Stimulated activated CD8-positive, alpha-beta memory T cell treated with anti-CD3 and anti-CD28 coated beads, Interleukin-2, amount 100 ng/mL, for 48 hours (primary cell): ENCODE results near the gene DNAJC27.
"Not testable (repeated sequence)": the region's sequence is repeated elsewhere in the genome, so short reads cannot be mapped to it uniquely, and the experiment has no call there.

Experiments
- DNase-seq, 2 donors: peaks; one replicate each; pipeline ENCODE4 v3.0.0-alpha.2; 2020; ENCODE audit warnings: low read depth in 2 of 2

Gene DNAJC27

DNA sequence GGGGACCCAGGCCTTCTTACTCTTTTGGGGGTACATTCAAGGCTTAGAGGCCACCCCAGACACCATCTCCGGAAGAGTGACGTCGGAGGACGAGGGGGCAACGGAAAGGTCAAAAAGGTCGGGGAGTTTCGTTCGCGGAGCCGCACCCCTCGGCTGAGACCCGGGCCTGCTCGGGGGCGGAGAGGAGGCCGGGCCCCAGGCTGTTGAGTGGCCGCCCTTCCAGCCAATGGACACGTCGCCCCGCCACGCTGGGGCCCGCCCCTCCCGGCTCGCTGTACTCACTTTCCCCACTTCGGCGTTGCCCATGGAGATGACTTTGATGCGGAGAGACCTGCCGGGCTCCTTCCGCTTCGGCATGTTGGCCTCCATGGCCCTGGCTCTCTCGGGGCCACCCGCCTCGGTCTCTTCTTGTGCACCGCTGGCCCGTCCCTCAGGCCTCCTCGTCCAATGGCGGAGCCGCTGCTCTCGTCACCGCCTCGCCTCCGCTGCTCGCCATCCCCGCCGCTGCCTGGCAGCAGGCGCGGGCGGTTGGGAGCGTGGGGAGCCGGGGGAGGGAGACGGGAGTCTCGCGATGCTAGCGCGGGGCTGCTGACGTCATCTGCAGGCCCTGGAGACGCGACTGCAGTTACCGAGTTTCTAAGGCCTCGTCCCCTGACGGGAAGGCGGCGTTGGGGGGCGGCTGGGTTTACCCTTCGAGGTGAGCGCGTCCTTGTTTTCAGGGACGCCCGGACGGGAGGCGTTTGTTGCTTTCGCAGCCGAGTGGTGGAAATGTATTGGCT is at the start of gene DNAJC27:
Gene DNAJC27, minus strand, starts transcription at position 420 of the 779 bp plus-strand sequence. Its CDS starts 51 bp downstream, at position 369.
- peak; percentile 96 to 97 for DNase-seq

DNA sequence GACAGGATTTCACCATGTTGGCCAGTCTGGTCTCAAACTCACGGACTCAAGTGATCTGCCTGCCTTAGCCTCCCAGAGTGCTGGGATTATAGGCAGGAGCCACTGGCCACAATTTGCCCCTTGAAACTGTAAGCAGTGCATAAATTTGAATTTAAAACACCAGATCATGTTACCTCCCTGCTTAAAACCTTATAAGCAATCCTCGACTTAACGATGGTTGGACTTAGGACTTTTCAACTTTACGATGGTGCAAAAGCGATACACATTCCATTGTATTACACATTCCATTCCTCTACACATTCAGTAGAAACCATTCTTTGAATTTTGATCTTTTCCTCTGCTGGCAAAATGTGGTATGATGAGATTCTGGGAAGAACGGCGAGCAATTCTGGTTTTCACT is 46.9 kb upstream of the DNAJC27 start:
- no peak for DNase-seq

DNA sequence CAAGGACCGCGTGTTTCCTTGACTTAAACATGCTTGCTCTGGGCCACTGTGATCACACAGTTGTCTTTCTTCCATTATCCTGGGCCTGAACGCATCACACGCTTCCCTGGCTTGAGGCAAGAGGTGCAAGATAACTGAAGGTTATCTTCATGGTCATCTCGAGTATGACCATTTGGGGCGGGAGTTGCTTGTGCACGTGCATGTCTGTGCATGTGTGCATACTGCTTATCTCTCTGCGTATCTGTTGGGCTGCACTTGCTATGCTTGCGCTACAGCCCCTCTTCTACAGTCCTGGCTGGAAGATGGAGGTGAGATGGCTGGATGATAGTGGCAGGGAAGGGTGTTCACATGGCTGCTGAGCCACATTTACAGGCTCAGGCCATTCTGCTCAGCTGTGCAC is 42.9 kb upstream of the DNAJC27 start:
- DNase-seq, result no peak

DNA sequence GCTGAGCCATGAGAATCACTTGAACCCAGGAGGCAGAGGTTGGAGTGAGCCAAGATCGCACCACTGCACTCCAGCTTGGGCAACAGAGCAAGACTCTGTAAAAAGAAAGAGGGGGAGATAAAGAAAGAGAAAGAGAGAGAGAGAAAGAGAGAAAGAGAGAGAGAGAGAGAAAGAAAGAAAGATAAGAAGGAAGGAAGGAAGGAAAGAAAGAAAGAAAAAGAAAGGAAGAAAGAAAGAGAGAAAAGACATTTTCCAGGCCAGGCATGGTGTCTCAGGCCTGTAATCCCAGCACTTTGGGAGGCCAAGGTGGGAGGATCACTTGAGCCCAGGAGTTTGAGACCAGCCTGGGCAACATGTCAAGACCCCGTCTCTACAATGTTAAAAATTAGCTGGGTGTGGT is 39.6 kb upstream of the DNAJC27 start:
- not testable (repeated sequence) for DNase-seq

DNA sequence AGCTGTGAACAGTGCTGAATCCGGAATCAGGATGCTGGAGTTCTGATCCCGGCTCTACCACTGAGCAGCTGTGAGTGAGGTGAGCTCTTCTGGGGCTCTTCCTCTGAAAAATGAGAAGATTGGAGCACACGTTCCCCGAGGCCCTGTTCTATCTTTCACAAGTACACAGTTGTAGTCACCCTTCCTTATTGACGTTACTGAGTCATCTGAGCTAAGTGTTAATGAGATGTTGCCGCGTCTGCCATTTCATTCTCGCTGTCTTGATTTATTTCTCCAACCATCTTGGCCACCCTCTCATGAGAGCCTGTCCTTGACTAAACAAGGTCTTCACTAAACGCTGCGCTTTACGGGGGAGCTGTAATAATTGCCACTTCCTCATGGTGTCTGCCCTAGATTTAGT is 38.2 kb upstream of the DNAJC27 start:
- DNase-seq, result no peak

DNA sequence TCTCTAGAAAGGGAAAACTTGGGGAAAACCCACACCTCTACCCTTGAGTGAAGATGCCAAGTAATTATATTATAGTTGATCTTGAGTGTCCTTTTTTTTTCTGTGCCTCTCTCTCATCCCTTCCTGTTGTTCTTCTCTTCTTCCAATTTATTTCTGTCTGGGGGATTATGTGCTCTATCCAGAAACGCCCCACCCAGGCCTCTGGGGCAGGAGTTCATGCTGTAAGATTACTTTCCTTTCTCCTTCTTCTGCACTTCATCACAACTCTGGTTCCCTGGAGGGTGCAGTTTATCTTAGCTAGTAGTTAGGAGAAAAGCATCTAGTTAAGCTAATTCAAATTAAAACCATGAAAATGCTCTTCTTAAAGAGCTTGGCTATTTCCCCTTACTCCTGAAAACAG is 30.3 kb upstream of the DNAJC27 start:
- DNase-seq, result no peak

DNA sequence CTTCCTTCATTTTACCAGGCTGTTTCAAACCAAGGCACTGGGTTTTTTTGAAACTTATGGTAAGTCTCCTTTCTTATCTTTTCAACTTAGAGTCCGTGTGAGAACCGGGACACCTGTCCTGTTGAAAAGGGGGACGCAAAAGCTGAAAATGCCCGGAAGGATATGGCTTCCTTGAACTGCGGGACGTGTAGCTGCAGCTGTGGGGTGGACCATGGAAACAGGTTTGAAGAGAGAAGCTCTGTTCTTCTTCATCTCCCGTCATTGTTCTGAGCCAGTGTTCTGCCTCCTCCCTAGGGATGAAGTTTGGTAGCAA is 29.5 kb upstream of the DNAJC27 start:
- DNase-seq, result no peak

DNA sequence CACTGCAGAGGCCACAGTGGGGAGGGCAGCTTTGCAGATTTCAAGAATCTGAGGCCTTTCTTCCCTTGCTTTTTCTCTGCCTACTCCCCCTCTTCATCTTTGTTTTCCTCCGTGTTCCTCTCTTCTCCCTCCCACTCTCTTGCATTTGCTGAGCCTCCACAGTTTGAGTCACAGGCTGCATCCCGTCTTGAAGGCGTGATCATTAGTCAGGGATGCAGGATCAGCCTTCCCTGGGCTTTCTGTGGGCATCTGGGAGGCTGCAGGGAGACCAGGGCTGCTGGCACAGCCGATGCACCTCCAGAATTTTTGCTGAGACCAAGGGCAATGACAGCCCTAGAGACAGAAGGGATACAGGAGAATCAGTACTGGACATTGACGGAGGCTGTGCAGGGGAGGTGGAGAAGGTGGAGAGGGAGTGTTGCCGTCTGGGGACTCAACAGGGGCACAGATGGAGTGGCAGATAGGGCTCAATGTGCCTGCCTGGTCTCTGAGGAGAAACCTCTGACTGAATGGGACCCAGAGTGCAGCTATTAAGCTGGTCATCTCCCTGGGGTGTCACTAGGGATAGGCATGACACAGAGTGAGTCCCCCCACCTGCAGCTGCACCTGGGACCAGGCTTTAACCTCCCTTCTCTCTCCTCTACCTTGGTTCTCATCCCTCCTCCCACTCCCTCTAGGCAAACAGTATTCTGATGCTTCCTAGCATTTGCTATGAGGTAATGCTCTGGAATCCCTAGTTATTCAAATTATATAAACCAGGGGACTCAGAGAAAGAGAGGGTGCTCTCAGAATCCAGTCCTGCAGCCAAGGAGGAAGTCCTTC is 29.0 kb upstream of the DNAJC27 start:
- DNase-seq, result no peak

DNA sequence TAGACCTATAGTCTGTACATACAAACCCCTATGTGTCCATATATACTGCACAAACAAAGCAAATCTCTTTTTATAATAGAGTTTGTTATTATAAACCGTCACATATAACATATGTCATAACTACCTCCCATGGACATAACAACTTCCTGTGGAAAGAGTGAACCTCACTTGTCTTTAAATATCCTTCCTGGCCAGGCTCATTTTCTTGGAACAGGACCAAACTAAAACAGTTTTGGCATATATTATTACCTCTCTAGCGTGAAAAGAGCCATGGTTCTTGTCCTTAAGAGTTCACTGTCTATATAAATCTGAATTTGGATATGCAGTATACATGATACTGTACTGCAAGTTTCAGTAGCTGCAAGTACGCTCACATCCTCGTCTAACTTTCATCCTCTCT is 28.3 kb upstream of the DNAJC27 start:
- no peak for DNase-seq

DNA sequence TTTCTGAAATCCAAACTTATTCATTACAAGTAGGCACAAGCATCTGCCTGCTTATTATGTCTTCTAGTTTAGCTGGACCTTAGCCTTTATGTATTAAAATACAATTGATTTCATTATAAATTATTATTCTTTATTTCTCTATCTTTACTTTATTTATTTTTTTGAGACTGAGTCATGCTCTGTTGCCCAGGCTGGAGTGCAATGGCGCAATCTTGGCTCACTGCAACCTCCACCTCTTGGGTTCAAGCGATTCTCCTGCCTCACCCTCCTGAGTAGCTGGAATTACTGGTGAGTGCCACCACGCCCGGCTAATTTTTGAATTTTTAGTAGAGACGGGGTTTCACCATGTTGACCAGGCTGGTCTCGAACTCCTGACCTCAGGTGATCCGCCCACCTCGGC is 27.3 kb upstream of the DNAJC27 start:
- not testable (repeated sequence) for DNase-seq

DNA sequence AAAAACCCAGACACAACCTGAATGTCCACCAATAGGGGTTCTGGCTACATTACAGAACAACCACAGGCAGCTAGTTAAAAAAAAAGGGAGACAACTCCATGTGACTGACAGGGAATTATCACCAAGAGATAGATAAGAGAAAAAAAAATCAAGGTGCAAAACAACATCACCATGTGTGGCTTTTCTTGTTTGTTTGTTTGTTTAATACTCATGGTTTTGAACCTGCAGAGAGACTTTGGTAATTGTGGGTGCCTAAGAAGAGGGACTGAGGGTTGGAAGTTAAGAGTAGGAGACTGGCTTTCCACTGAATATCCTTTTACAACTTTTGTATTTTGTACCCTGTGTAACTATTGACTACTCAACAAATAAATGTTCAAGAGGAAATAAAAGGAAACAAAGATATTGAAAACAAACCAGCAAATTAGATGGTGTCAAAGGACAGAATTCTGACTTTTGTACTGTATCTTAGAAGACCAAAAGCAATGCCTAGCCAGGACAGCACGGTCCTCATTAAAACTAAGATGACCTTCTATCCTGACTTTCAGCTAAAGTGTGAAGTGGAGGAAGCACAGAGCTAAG is 22.5 kb upstream of the DNAJC27 start:
- no peak for DNase-seq

DNA sequence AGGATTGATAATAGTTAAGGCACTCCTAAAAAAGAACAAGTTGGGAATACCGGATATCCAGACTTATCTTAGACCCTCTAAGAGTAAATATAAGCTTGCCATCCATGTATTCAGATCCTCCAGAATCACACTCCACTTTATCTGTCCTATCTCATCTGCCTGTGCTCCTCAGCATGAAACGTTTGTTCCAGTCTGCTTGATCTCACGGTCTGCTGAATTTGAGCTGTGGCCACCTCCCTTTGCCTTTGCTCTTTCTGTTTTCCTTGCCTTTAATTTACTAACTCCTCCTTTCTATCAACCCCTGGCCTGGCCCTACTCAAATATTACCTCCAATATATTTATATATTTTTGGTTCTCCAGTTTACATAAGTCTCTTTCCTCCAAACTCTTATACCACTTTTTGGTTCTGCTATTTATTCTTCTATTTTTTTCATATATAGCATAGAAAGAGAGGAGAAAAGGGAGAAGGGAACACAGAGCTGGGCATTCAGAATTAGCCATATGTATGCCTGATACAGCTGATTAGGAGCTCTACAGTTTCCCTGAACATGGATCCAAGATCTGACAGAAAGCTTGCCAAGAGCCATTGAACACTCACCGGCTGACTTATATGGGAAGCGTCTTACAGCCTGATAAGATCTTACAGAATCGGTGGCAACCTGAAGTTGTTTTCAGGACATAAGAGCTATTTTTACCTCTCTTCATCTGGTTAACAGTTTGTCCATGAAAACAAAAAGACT is 21.8 kb upstream of the DNAJC27 start:
- DNase-seq, result no peak

DNA sequence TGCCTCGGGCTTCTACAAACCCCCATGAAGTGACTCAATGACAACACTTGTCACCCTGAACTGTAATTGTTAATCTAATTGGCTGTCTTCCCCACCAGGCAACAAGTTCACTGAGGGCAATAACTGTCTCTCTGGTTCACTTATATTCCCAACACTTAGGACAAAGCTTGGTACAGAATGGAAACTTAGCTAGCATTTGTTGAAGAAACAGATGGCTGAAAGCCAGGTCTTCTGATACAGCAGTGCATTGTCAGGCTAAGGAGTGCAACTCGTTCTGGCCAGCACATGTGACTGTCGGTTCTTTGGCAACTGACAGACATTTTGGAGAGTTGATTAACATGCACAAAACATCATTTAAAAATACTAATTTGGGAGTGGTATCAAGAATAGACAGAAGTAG is 14.6 kb upstream of the DNAJC27 start:
- DNase-seq, result no peak

DNA sequence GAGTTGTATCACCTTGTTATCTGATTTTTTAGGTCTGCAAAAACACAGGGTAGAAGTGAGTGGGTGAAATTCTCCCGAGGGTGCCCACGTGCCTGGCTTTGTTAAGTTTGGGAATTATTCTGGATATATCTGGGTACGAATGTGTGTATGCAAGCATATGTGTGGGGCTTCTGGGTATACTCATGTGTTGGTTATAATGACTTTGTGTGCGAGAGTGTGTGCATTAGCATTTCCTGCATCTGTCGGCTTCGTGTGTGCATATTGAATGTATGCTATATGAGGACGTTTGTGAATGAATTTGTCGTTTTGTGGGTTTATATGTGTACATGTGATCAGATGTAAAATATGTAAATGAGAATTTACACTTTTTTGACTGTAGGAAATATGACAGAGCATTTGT is 13.8 kb upstream of the DNAJC27 start:
- DNase-seq, result no peak

DNA sequence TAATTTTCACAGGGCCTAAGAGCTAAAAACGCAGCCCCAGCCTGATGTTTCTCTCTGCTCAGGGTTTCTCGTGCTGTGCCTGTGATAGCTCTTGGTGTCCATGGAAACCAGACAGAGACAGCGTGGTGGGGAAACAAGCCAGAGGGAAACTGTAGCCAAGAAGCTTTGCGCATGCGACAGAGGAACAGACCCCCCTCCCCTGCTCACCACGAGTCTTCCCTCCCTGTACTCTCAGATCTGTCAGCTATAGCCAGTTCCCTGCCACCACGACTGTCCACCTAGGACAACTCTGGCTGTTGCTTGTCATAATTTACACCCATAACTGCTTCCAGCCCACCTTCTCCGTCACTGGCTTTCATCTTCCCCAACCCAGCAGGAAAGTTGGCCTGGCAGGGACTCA is 13.2 kb upstream of the DNAJC27 start:
- DNase-seq, result no peak

DNA sequence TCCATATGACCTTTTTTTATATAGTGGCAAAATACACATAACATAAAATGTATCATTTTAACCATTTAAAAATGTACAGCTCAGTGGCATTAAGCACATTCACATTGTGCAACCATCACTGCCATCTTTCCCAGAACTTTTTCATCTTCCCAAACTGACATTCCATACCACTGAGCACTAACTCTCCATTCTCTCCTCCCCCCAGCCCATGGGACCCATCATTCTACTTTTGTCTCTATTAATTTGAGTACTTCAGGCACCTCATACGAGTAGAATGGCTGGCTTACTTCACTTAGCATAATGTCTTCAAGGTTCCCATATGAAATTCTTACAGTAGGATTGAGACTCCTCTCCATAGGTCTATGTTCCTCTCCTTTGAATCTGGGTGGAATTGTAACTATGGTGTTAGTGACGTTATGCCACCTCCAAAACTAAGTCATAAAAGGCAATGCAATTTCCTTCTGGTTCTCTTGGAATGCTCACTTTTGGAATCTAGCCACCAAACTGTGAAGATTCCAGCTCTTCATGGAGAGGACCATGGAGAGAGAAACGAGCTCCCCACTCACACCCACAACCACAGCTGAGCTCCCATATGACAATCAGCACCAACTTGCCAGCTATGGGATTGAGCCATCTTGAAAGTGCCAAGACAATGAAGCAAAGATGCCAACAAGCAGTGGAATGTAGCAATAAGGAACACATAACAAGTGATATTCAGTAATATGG is 9.8 kb upstream of the DNAJC27 start:
- no peak for DNase-seq

DNA sequence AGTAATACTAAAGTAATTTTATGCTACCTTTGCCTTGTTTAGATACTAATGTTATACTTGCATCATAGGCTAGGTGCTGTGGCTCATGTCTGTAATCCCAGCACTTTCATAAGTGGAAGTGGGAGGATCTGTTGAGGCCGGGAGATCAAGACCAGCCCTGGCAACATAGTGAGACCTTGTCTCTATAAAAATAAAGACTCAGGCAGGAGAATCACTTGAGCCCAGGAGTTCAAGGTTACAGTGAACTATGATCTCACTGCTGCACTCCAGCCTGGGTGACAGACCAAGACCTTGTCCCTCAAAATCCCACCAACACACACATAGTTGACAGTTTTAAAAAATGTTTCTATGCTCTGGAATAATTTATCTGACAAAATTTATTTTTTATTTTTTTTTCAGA is 6.9 kb upstream of the DNAJC27 start:
- no peak for DNase-seq

DNA sequence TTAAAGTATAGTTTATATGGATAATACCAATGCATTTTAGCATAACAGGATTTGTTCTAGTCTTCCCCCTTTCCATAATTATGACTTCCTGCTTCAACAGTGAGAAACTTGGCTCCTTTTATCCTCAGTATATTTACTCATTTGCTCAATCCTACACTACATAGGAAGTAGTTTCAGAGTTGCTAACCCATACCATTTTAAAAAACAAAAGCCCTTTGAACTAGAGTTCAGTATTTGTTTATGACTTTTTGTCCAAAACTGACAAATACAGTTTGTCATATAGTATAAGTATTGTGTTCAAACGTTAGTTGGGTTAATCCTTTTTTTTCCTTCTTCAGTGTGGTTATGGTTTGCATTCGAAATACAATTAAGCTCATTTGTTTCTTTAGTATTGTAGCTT is 5.9 kb upstream of the DNAJC27 start:
- no peak for DNase-seq

DNA sequence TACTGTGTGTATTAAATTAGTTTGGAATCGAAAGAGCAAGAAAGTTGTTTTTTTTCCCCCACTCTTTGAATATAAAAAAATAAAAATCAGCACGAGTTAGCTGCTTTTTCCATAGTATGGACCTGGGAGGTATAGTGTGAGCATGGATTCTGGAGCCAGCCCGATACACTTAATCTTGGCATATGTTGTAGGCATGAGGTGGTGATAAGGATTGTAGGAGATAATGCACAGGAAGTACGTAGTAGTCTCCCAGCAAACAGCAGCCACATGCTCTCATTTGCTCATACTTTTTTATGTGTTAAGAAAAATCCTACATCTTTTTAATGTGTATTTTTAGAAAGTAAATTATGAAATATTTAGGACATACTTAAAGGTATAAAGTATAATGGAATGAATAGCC is 2.1 kb upstream of the DNAJC27 start:
- DNase-seq, result no peak

DNA sequence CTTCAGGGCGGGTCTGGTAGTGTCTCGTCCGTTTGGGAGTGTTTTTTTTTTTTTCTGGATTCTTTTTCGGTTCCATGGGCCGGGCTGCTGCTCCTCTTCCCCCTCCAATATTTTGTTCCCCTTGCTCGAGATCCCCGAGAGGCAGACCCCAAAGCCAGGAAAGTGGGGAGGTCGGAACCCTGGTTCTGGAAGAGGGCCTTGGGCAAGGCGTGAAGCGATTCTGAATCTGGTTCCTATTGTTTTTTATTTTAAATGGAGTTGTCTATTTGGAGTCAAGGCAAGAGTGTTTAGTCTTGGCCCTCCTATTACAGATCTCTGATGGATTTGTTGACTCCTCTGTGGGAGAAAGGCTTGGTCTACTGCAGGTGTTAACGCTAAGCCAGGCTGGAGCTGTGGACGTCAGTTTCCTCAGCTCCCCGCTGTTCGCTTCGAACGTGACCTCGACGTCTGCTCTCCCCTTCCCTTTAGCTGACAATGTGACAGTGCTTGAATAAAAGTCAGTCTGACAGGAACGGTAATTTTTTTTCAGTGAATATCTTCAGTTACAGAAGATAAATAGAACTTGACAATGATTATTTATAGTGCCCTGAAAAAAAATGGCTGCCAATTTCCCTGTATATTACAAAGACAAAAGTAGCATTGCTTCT is 683 bp upstream of the DNAJC27 start:
- DNase-seq, result no peak

DNA sequence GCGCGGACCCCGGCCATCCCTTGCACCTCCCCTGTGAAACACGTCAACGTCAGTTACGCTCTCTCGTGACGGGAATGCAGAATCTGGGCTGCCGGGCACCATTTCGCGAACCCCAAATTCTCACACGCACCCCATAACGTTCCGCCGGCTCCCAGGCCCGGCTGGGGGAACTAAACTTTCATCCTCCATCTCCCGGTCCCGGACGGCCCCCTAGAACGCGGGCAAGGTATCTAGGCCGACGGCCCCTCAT is 544 bp downstream of the DNAJC27 start:
- DNase-seq, result no peak
